Measurements from ENCODE around the gene STOM. TPM values are rescaled to one million over a fixed set of nuclear protein-coding genes. Genes with fewer than 3 reads are reported as not detected.

The STOM gene
- total RNA-seq, 2 experiments from 2014 or later = 50.7 to 54.9 TPM

GRCh38 chr9:121325387-121325786 lies 44.7 kb downstream of the STOM start:
- no peaks in the 10 kb centered on the region for H3K27me3 Mint-ChIP-seq (ENCODE audit: low read depth)
- no peak for DNase-seq
- POLR2A ChIA-PET = no interaction called here
- CTCF ChIA-PET = no interaction called here
- H3K4me3 Mint-ChIP-seq = no peak overlapping the region
- peak overlapping the region; percentile 10 for H3K27ac Mint-ChIP-seq
- no peak for ATAC-seq
- no peaks in the 10 kb centered on the region for H3K9me3 Mint-ChIP-seq (ENCODE audit: insufficient read depth)
- H3K4me1 Mint-ChIP-seq (ENCODE audit: low read depth) = peaks cover 29% of the 10 kb centered on the region
- H3K36me3 Mint-ChIP-seq (ENCODE audit: low read depth) = peaks cover 6% of the 10 kb centered on the region

DNA sequence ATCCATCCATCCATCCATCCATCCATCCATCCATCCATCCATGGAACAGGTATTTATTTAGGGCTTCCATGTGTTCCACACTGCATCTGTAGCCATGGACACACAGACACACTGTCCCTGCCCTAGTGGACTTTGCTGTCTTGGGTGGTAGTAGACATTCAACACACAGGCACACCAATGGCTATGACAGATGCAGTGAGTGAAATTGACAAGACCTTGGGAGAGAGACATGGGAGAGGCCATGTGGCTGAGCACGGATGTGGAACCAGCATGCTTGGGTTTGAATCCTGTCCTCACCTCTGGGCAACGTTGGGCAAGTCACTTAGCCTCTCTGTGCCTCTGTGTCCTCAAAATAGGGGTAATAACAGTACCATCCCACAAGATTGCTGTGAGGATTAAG lies 45.3 kb downstream of the STOM start:
- POLR2A ChIA-PET = no interaction called here

DNA sequence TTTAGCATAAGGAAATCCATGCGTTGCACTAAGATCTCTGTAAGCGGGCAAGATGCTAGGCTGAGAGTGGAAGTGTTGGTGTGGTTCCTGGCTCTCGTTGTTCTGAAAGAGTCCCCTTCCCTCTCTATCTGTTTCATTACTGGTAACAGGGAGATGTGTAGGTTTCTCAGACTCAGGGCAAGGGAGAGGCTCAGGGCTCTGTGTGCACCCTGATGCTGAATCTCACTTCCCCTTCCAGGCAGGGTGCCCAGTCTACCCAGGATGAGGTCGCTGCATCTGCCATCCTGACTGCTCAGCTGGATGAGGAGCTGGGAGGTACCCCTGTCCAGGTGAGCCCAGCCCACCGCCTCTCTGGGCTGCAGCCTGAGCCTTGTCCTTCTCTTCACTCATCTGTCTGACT lies 45.7 kb downstream of the STOM start:
- Mint-ChIP-seq H3K9me3 (ENCODE audit: insufficient read depth) (no peaks in the 10 kb centered on the region), H3K27ac (peak overlapping the region; percentile 3)
- CTCF ChIA-PET = interaction anchor here (7.2 kb wide), 1 partner anchor 74 kb away, joined by 336 read pairs; no protein-coding TSS in a partner anchor

More for the DNA sequence above, 45.3 kb downstream of the STOM start:
- H3K36me3 Mint-ChIP-seq (ENCODE audit: low read depth) = peaks cover 6% of the 10 kb centered on the region
- no peak overlapping the region for H3K4me3 Mint-ChIP-seq
- H3K9me3 Mint-ChIP-seq (ENCODE audit: insufficient read depth) = no peaks in the 10 kb centered on the region
- H3K27me3 Mint-ChIP-seq (ENCODE audit: low read depth) = no peaks in the 10 kb centered on the region
- CTCF ChIA-PET = no interaction called here
- no peak for ATAC-seq
- peak overlapping the region; percentile 3 for H3K27ac Mint-ChIP-seq
- DNase-seq = no peak
- peaks cover 34% of the 10 kb centered on the region for H3K4me1 Mint-ChIP-seq (ENCODE audit: low read depth)

GRCh38 chr9:121323449-121324151 lies 46.5 kb downstream of the STOM start:
- H3K36me3 Mint-ChIP-seq (ENCODE audit: low read depth) = peaks cover 6% of the 10 kb centered on the region
- POLR2A ChIA-PET = no interaction called here
- ATAC-seq (no peak), DNase-seq (no peak)
- no peaks in the 10 kb centered on the region for H3K27me3 Mint-ChIP-seq (ENCODE audit: low read depth)
- H3K9me3 Mint-ChIP-seq (ENCODE audit: insufficient read depth) = no peaks in the 10 kb centered on the region
- H3K4me1 Mint-ChIP-seq (ENCODE audit: low read depth) = peaks cover 34% of the 10 kb centered on the region
- H3K4me3 Mint-ChIP-seq = no peak overlapping the region
- CTCF ChIA-PET = interaction anchor here (7.2 kb wide), 1 partner anchor 74 kb away, joined by 336 read pairs; no protein-coding TSS in a partner anchor
- no peak overlapping the region for H3K27ac Mint-ChIP-seq

More for the DNA sequence above, 45.7 kb downstream of the STOM start:
- H3K27me3 Mint-ChIP-seq (ENCODE audit: low read depth) = no peaks in the 10 kb centered on the region
- ATAC-seq (no peak), DNase-seq (no peak)
- peaks cover 34% of the 10 kb centered on the region for H3K4me1 Mint-ChIP-seq (ENCODE audit: low read depth)
- no peak overlapping the region for H3K4me3 Mint-ChIP-seq
- POLR2A ChIA-PET = no interaction called here
- peaks cover 6% of the 10 kb centered on the region for H3K36me3 Mint-ChIP-seq (ENCODE audit: low read depth)

- DNase-seq (no peak), ATAC-seq (no peak)
- Mint-ChIP-seq H3K4me1 (ENCODE audit: low read depth) (peaks cover 34% of the 10 kb centered on the region), H3K27ac (peak overlapping the region; percentile 50), H3K27me3 (ENCODE audit: low read depth) (no peaks in the 10 kb centered on the region), H3K36me3 (ENCODE audit: low read depth) (peaks cover 6% of the 10 kb centered on the region), H3K4me3 (no peak overlapping the region), H3K9me3 (ENCODE audit: insufficient read depth) (no peaks in the 10 kb centered on the region)
- ChIA-PET POLR2A (no interaction called here), CTCF (interaction anchor here (7.2 to 10.1 kb wide), 2 partner anchors 53 to 75 kb away, joined by 225 to 336 read pairs; no protein-coding TSS in a partner anchor)
Observed at GRCh38 chr9:121322737-121323448, 47.2 kb downstream of the STOM start.

DNA sequence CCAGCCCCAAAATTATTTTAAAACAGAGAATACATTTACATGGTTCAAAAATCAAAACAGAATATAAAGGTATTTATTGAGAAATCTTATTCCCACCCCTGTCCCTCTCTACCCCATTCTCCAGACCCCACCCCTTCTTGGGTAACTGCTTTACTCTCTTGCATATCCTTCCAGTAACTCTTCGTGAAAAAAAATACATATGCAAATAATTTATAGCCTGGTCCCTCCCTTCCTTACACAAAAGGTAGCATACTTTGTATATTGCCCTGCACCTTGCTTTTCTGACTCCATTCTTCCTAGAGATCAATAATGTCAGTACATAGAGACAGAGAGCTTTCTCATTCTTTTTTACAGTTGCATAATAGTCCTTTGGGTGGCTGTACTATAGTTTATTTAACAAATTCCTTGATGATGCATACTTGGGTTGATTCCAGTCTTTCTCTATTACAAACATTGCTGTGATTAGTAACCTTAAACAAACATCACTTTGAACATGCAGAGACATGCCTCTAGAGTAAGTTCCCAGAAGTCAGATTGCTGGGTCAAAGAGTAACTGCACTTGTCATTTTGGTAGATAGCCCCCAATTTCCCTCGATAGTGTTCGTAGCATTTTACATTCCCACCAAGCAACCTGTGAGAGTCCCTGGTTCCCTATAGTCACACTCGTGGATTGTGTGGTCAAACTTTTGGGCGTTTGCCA lies 47.9 kb downstream of the STOM start:
- Mint-ChIP-seq H3K27ac (peak overlapping the region; percentile 50), H3K4me3 (no peak overlapping the region)
- CTCF ChIA-PET = interaction anchor here (1.3 to 10.1 kb wide), 4 partner anchors 32 to 108 kb away, joined by 3 to 336 read pairs (median 128); no protein-coding TSS in a partner anchor

GRCh38 chr9:121321016-121321503 lies 49.0 kb downstream of the STOM start:
- DNase-seq = peak; percentile 62
- no peak overlapping the region for H3K4me3 Mint-ChIP-seq
- ATAC-seq = peak; percentile 31
- ChIA-PET CTCF (interaction anchor here (0.8 to 10.1 kb wide), 20 partner anchors 8 to 133 kb away, joined by 3 to 336 read pairs (median 10); no protein-coding TSS in a partner anchor), POLR2A (interaction anchor here (1.6 to 1.8 kb wide), 2 partner anchors 33 to 78 kb away, joined by 3 to 7 read pairs; no protein-coding TSS in a partner anchor)
- H3K27ac Mint-ChIP-seq = peak overlapping the region; percentile 60
- peaks cover 6% of the 10 kb centered on the region for H3K36me3 Mint-ChIP-seq (ENCODE audit: low read depth)
- peaks cover 34% of the 10 kb centered on the region for H3K4me1 Mint-ChIP-seq (ENCODE audit: low read depth)
- no peaks in the 10 kb centered on the region for H3K27me3 Mint-ChIP-seq (ENCODE audit: low read depth)
- no peaks in the 10 kb centered on the region for H3K9me3 Mint-ChIP-seq (ENCODE audit: insufficient read depth)

More for the DNA sequence above, 47.9 kb downstream of the STOM start:
- no peaks in the 10 kb centered on the region for H3K27me3 Mint-ChIP-seq (ENCODE audit: low read depth)
- POLR2A ChIA-PET = interaction anchor here (0.7 kb wide), 1 partner anchor 136 kb away, joined by 3 read pairs; no protein-coding TSS in a partner anchor
- no peak for ATAC-seq
- no peak for DNase-seq
- H3K4me1 Mint-ChIP-seq (ENCODE audit: low read depth) = peaks cover 34% of the 10 kb centered on the region
- no peaks in the 10 kb centered on the region for H3K9me3 Mint-ChIP-seq (ENCODE audit: insufficient read depth)
- peaks cover 6% of the 10 kb centered on the region for H3K36me3 Mint-ChIP-seq (ENCODE audit: low read depth)

GRCh38 chr9:121319383-121319780 lies 50.7 kb downstream of the STOM start:
- H3K27ac Mint-ChIP-seq = no peak overlapping the region
- H3K9me3 Mint-ChIP-seq (ENCODE audit: insufficient read depth) = no peaks in the 10 kb centered on the region
- H3K36me3 Mint-ChIP-seq (ENCODE audit: low read depth) = peaks cover 4% of the 10 kb centered on the region
- ATAC-seq (no peak), DNase-seq (no peak)
- H3K4me1 Mint-ChIP-seq (ENCODE audit: low read depth) = peaks cover 30% of the 10 kb centered on the region
- ChIA-PET POLR2A (interaction anchor here (1.0 to 1.8 kb wide), 4 partner anchors 35 to 81 kb away, joined by 3 to 7 read pairs (median 4); no protein-coding TSS in a partner anchor), CTCF (interaction anchor here (0.6 to 10.1 kb wide), 55 partner anchors 8 to 285 kb away, joined by 3 to 336 read pairs (median 6); no protein-coding TSS in a partner anchor)
- no peaks in the 10 kb centered on the region for H3K27me3 Mint-ChIP-seq (ENCODE audit: low read depth)
- H3K4me3 Mint-ChIP-seq = no peak overlapping the region

DNA sequence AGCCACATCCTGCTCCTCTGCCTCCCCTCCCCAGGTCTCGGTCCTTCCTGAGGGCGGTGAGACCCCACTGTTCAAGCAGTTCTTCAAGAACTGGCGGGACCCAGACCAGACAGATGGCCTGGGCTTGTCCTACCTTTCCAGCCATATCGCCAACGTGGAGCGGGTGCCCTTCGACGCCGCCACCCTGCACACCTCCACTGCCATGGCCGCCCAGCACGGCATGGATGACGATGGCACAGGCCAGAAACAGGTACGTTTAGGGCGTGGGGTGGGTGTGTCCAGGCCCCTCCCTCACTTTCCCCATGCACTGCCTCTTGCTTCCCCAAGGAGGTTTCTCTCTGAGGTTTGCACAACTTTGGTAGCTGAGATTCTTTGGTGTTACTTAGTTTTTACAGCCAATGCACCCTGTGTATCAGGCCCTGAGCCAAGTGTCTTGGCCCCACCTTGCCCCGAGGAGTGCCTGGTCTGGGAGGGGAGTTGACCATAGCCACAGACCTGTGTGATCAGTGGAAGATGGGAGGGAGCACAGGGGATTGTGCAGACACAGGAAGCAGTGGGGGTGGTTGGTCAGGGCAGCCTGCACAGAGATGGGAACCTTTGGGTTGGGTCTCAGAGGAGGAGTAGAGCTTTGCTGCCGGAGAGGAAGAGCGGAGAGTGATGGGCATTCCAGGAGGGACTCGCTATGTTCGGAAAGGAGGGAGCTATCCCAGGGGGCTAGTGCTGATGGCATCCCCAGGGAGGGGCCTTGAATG lies 51.2 kb downstream of the STOM start:
- Mint-ChIP-seq H3K36me3 (ENCODE audit: low read depth) (peaks cover 4% of the 10 kb centered on the region), H3K27ac (no peak overlapping the region), H3K4me3 (no peak overlapping the region), H3K9me3 (ENCODE audit: insufficient read depth) (no peaks in the 10 kb centered on the region), H3K4me1 (ENCODE audit: low read depth) (peaks cover 30% of the 10 kb centered on the region), H3K27me3 (ENCODE audit: low read depth) (no peaks in the 10 kb centered on the region)
- POLR2A ChIA-PET = no interaction called here
- CTCF ChIA-PET = interaction anchor here (1.0 to 10.1 kb wide), 29 partner anchors 10 to 285 kb away, joined by 3 to 336 read pairs (median 8); no protein-coding TSS in a partner anchor
- ATAC-seq (no peak), DNase-seq (no peak)

- H3K9me3 Mint-ChIP-seq (ENCODE audit: insufficient read depth) = no peaks in the 10 kb centered on the region
- DNase-seq (no peak), ATAC-seq (no peak)
- peaks cover 26% of the 10 kb centered on the region for H3K4me1 Mint-ChIP-seq (ENCODE audit: low read depth)
- CTCF ChIA-PET = interaction anchor here (1.1 to 10.1 kb wide), 5 partner anchors 9 to 107 kb away, joined by 3 to 336 read pairs (median 78); no protein-coding TSS in a partner anchor
- H3K4me3 Mint-ChIP-seq = no peak overlapping the region
- no peak overlapping the region for H3K27ac Mint-ChIP-seq
- no peaks in the 10 kb centered on the region for H3K27me3 Mint-ChIP-seq (ENCODE audit: low read depth)
- H3K36me3 Mint-ChIP-seq (ENCODE audit: low read depth) = peaks cover 4% of the 10 kb centered on the region
- POLR2A ChIA-PET = interaction anchor here (0.6 kb wide), 1 partner anchor 38 kb away, joined by 3 read pairs; no protein-coding TSS in a partner anchor
Observed at GRCh38 chr9:121317737-121318630, 52.1 kb downstream of the STOM start.

Measured in activated CD8-positive, alpha-beta T cell treated with anti-CD3 and anti-CD28 coated beads, Interleukin-2, amount 10 ng/mL, durations not matched to agents 7 days and 5 days (primary cell).